Ovary (tissue), 9 donors: ENCODE data around the gene PTPN1. TPM values are rescaled to one million over a fixed set of nuclear protein-coding genes. Genes with fewer than 3 reads are reported as not detected.

Source experiments
- DNase-seq, 5 donors: peaks; one replicate each; pipeline ENCODE4 v3.0.0-alpha.2; 2019 to 2020
- H3K27ac ChIP-seq, 2 donors: fragments of 200-600 bp; one replicate each; pipeline versions ENCODE4 v1.5.1 to v1.8.0; 2019 to 2022
- H3K27me3 ChIP-seq: fragments of 200-600 bp; one replicate; pipeline ENCODE4 v1.8.0; 2022
- H3K36me3 ChIP-seq: fragments of 200-600 bp; sonication (generic); one replicate; pipeline ENCODE4 v1.5.1; 2019
- H3K4me1 ChIP-seq: one replicate; pipeline ENCODE4 v1.8.1; 2013; ENCODE audit warnings: mild to moderate bottlenecking, moderate library complexity; ENCODE audit not compliant: insufficient read depth
- H3K4me3 ChIP-seq: fragments of 200-600 bp; sonication (generic); one replicate; pipeline ENCODE4 v1.5.1; 2017
- H3K9me3 ChIP-seq, 2 donors: fragments of 200-600 bp in 1 of 2; sonication (generic) in 1 of 2; one replicate each; pipeline versions ENCODE4 v1.5.1 to v1.8.1; 2013 to 2019; ENCODE audit warnings: mild to moderate bottlenecking in 1 of 2, moderate library complexity in 1 of 2
- CTCF ChIP-seq, 3 donors: fragments of 450-650 bp in 2 of 3; fragments of 200-600 bp in 1 of 3; IDR thresholded peaks; one replicate each; pipeline versions ENCODE4 v1.5.1 to v1.8.0; 2016 to 2022; ENCODE audit warnings: antibody characterized with exemption in 3 of 3, mild to moderate bottlenecking in 1 of 3
- EP300 ChIP-seq: sonication (generic); formaldehyde crosslinking; IDR thresholded peaks from one replicate; pipeline ENCODE4 v1.6.1; 2017; ENCODE audit warnings: antibody characterized with exemption
- POLR2A ChIP-seq: fragments of 450-650 bp; IDR thresholded peaks from one replicate; pipeline ENCODE4 v1.6.1; 2017; ENCODE audit warnings: antibody characterized with exemption, mild to moderate bottlenecking, moderate library complexity
- WGBS, 3 donors: extraction: QIAGEN DNeasy Blood & Tissue Kit in 1 of 3; methylation state at CpG; one replicate each; pipeline versions ENCODE4 v1.1.5 to v1.1.7; 2013 to 2017; 5-methylcytosine and 5-hydroxymethylcytosine counted together
- intact Hi-C, 4 donors: fragments of 100-400 bp; cut with DNase I; formaldehyde crosslinking; loops; one replicate each; pipeline versions ENCODE4 v1.11.0 to v1.15.1; 2022 to 2023
- polyA plus RNA-seq, 2 donors: library from polyadenylated mRNA; stranded (reverse); fragments of 200-250 nt in 1 of 2; fragments of 350-450 nt in 1 of 2; fragmentation: Illumina TruSeq in 1 of 2; extraction: RNeasy Lipid Tissue Mini Kit (QIAGEN cat#74804) in 1 of 2; gene quantifications; one replicate each; pipeline ENCODE4 v1.2.3, GENCODE V29; 2013 to 2014
- total RNA-seq, 7 donors: library from RNA; depleted of rRNA in 2 of 7; stranded (reverse); fragments of >200 nt in 2 of 7; fragmentation: NEBNext Ultra II Directional in 3 of 7; extraction: Animal tissue kit (Norgen Biotek cat#: 25700) in 3 of 7; gene quantifications; one replicate each; pipeline versions ENCODE4 v1.1.0 to v1.2.4, GENCODE V29; 2016 to 2023
- donor health status: DM: no; HTN: no; CAD: no; lungs with moderate emphysema.
- donor health status: DM: no; HTN: no; CAD: no.
- donor health status: Bipolar disorder and iron deficiency.
- donor health status: DM: yes; HTN: yes; CAD: no.
- donor health status: DM: no; HTN: no; CAD: no.
- donor health status: DM: yes; HTN: yes; CAD: no.

The PTPN1 gene
- total and polyA plus RNA-seq, 9 donors: 17.6 to 36.7 (median 26.6) TPM

DNA sequence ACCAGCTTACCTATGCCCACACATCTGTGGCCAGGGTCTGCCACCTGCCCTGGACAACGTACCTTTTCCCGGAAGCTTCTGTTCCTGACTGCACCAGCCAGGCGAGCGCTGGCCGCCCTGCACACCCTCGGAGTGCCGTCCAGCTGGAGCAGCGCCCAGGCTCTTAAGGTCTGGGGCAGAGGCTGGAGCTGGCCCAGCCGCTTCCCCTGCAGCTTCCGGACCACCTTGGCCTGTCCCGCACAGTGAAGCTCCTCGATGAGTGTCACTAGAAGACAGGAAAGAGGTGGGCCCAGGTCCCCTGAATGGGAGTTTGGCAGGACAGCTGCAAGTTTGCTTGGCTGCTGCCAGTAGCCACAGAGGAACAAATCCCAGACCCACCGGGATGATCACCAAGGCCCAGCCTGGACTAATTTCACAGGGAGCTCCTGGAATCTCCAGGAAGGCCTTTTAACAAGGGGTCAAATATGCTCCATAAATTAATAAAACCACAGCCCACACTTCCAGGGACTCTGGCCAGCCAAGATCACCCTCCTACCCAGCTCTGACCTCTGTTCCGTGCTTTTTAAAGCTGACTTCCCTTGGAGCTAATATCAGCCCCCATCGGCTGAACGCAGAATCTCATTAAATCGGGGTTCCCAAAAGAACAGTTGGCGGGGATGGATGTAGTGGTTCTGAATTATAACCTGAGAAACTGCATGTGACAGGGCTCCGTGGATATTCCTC is 82.3 kb downstream of the PTPN1 start:
- Histone ChIP-seq H3K4me3 (no peak overlapping the region), H3K27me3 (no peaks in the 10 kb centered on the region), H3K4me1 (peaks cover 6% of the 10 kb centered on the region), H3K9me3 (no peaks in the 10 kb centered on the region), H3K27ac (no peak overlapping the region), H3K36me3 (no peaks in the 10 kb centered on the region)
- intact Hi-C loops: no loop called here
- peak; percentile 45 to 82 (median 67) for DNase-seq
- 20 to 25% (median 22%) methylated on average over 19 of the region's 19 CpGs for WGBS, 3 donors
- no peak for TF ChIP-seq POLR2A

- 91 to 92% (median 91%) methylated on average over 9 of the region's 9 CpGs for WGBS, 3 donors
- Histone ChIP-seq H3K4me1 (peaks cover 6% of the 10 kb centered on the region), H3K9me3 (no peaks in the 10 kb centered on the region), H3K27me3 (no peaks in the 10 kb centered on the region), H3K36me3 (no peaks in the 10 kb centered on the region), H3K27ac (no peak overlapping the region), H3K4me3 (no peak overlapping the region)
- intact Hi-C loops: no loop called here
- no peak for TF ChIP-seq EP300
- TF ChIP-seq POLR2A: no peak
- no peak for TF ChIP-seq CTCF (IDR thresholded peaks at IDR 0.05)
- no peak for DNase-seq
These were observed 82.8 kb downstream of the PTPN1 start for GRCh38 chr20:50593005-50593335.

- Histone ChIP-seq H3K4me3 (no peak overlapping the region), H3K27me3 (no peaks in the 10 kb centered on the region), H3K36me3 (no peaks in the 10 kb centered on the region), H3K9me3 (no peaks in the 10 kb centered on the region), H3K4me1 (peaks cover 6% of the 10 kb centered on the region), H3K27ac (no peak overlapping the region)
- WGBS, 3 donors: 45 to 72% (median 61%) methylated on average over 11 of the region's 11 CpGs
- no peak for DNase-seq
- intact Hi-C loops: no loop called here
- TF ChIP-seq POLR2A (no peak), EP300 (no peak), CTCF (IDR thresholded peaks at IDR 0.05) (no peak)
These were observed 84.0 kb downstream of the PTPN1 start for GRCh38 chr20:50594231-50594590.

DNA sequence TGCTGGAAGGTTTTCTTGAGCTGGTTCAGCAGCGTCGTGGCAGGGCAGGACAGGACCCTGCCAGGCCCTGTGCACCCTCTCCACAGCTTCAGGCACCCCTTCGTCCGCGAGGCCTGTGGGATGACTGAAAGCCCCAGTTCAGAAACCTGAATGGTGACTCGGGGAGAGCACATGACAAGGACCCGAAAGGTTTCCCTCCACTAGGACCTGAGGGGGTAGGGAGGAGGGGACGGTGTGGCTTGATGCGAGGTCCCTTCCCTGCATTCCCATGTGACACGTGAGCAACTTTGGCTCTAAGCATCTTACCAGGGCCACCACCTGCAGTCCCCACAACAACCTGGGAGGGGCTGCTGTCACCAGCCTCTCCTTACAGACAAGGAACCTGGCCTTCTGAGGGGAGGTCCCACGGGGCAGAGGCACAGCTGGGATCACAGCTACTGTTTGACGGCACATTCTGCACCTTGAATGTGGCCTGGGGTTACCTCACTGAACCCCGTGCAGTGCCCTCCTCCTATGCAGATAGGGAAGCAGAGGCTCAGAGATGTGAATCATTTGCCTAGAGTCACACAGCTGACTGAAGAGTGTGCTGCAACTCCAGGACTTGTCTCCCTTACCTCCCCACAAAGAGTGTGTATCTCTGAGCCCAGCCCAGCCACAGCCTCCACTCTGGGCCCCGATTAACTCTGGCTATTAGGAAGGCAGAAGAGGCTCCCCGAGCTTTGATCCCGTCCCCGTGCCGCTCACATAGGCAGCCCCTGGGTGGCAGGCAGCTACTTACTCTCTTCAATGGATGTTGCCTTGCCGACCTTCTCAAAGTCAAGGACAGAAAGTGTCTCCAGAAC is 84.6 kb downstream of the PTPN1 start:
- Histone ChIP-seq H3K4me1 (peaks cover 6% of the 10 kb centered on the region), H3K27ac (no peak overlapping the region), H3K4me3 (no peak overlapping the region), H3K36me3 (no peaks in the 10 kb centered on the region), H3K9me3 (no peaks in the 10 kb centered on the region), H3K27me3 (no peaks in the 10 kb centered on the region)
- no peak for DNase-seq
- no peak for TF ChIP-seq POLR2A
- no peak for TF ChIP-seq CTCF (IDR thresholded peaks at IDR 0.05)
- TF ChIP-seq EP300: no peak
- intact Hi-C loops: no loop called here
- 37 to 52% (median 42%) methylated on average over 19 of the region's 19 CpGs for WGBS, 3 donors

- 50 to 60% (median 53%) methylated on average over 6 of the region's 6 CpGs for WGBS, 3 donors
- no peak for DNase-seq
- Histone ChIP-seq H3K36me3 (no peaks in the 10 kb centered on the region), H3K4me1 (peaks cover 6% of the 10 kb centered on the region), H3K9me3 (no peaks in the 10 kb centered on the region), H3K27ac (no peak overlapping the region), H3K27me3 (no peaks in the 10 kb centered on the region), H3K4me3 (no peak overlapping the region)
- intact Hi-C loops: no loop called here
- TF ChIP-seq POLR2A: no peak
- TF ChIP-seq CTCF (IDR thresholded peaks at IDR 0.05): no peak
- TF ChIP-seq EP300: no peak
These were observed 85.3 kb downstream of the PTPN1 start for GRCh38 chr20:50595433-50595895.
